ENCODE data around the gene PPIF.

DNA sequence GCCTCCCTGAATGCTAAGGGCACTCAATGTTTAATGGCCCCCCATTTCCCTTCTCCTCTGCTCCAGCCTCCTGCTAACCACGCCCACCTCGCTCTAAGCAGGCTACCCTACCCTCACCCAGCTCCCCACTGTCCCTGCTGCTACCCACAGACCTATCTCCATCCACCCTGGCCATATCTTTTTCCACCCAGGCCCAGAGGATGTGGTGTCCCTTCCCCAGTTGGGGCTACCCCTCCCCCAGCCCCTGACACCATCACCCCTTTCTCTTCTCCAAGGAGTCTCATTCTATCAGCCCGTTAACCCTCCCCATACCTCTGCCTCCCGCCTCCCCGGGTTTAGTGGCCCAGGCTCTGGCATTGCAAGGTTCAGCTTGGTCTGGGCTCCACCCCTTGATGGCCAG lies 28.9 kb upstream of the PPIF start:
- TF ChIP-seq GATA3 (IDR thresholded peaks at IDR 0.05; ENCODE audit: low read depth, low read length) (no peak), GATA2 (IDR thresholded peaks at IDR 0.05; ENCODE audit: low read depth, low read length) (no peak)
